NCI-H748 (cell line): ENCODE results near the gene LGR6.
"Not testable (repeated sequence)": the region's sequence is repeated elsewhere in the genome, so short reads cannot be mapped to it uniquely, and the experiment has no call there.

Experiments
- DNase-seq: peaks from one replicate; lab custom pipeline; 2025; ENCODE audit not compliant: unreplicated experiment; lab: John Stamatoyannopoulos, UW

Gene LGR6

DNA sequence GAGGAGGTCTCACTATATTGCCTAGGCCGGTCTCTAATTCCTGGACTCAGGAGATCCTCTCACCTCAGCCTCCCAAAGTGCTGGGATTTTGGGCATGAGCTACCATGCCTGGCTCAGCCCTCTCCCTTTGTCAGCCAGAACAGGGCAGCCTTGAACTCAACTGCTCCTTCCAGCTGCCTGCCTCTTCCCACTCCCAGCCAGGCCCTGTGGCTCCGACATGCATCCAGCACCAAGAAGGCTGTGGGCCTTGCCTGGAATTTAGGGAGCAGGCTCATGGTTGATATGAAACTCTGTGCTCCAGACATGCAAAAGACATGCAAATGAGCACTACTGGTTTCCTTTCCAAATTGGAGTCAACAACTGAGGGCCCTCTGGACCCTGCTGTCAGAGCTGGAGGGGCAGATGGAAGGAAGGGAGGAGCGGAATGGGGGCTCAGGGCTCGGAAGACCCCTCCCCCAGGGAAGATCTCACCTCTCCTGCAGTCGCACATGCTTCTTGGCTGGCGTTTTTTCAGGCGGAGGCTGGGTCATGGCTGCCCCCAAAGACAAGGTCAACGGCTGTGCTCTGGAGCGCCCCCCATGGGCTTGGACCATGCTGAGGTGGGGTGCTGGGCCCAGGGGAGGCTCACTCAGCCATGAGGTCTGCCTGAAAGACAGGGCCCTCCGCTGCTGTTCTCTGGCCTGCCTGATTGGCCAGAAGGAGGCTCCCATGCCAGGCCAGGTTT, 34.6 kb upstream of the LGR6 start:
- DNase-seq, result no peak

DNA sequence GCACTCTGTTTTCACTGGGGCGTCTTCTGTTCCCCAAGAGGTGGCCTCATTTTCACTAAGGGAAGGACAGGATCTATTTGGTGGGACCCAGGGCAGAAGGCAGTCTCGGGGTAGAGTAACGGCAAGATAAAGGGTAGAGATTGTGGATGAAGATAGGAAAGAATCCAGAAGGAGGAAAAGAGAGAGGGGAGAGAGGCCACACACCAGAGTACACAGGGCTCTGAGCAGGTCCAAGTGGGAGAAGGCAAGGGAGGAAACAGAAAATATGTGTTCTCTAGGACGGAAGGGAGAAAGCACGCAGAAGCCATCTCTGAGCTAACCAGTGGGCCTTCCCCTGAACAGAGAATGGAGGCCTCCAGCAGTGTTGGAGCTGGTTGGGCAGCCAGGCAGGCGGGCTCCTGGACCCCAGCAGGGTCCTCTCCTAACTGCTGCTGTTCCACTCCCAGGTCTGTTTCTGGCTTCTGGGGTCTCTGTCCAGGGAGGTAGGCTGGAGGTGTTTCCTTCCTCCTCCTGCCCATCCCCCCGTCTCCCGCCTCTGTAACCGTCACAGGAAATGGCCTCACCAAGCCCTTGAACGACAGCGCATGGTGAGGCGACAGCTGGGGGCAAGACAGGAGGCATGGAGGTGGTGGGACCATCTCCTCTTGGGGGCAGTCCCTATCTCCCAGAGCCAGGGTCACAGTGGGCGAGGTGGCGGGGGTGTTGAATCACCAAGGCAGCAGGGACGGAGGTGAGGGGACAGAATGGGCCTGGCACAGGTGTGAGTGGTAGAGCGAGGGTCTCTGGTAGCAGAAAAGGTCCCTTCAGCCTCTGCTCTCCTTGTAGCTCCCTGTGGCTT, 33.8 kb upstream of the LGR6 start:
- DNase-seq, result no peak

DNA sequence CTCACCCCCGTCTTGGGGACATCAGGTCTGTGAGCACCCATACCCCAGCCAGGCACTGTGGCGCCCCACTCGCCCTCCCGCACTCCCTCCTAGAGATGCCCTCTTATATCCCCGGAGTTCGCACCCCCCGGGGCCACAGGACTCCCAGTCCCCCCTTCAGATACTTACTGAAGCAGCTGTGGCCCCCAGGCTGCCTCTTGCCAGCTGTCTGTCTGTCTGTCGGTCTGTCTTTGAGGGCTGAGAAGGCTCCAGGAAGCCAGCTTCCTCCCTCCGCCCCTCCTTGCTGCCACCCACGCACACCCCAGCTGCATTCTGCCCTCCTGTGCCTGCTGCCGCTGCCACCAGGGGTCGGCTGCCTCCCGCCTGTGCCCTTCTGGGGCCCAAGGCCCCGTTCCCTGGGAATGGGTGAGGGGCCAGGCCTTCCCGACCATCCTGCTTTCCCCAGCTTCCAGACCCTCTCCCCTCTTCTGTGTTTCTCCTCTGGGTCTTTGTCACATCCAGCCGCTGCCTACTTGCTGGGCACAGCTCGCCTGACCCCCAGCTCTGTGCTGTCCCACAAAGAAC, 33.1 kb upstream of the LGR6 start, which contains the start of gene PTPN7:
TSS of gene PTPN7 (minus strand) at position 226 of the 564 bp plus-strand sequence. CDS start 1,200 bp downstream, outside the sequence.
- DNase-seq, result no peak

DNA sequence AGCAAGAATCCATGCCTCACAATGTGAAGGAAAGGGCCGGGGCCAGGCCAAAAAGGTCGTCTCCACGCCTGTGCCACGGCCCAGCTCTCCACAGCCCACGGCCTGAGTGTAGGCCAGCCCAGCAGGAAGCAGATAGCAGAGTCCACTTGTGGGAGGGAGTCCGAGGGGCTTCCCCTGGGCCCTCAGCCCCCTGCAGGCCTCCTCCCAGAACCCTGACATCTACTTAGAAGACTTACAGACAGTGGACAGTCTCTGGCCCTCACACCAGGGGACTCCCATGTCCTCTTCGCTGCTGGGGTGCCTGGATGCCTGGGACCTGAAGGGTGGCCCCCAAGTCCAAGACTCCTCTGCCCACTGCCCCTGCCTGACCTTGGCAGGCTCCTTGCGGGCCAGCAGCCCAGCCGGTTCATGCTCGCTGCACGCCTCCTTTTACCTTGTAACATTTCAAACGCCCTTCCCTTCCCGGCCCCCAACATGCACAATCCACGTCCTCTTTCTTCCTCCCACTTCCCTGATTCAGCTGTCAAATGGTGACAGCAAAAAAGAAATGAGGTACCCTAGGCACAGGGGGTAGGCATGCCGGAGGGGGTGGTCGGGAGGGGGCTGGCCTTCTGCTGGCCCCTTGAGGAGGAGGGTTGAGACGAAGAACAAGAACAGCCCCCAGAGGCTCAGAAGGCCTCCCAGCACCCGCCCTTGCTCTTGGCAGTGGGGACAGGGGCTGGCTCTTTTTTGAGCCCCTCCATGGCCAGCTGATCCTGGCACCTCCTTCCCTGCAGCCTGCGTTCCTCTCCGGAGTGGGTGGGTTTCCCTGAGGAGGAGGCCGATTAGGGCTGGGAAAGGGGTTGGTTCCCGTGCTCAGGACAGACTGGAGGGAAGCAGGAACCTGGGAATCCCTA, 32.2 kb upstream of the LGR6 start:
- no peak for DNase-seq

DNA sequence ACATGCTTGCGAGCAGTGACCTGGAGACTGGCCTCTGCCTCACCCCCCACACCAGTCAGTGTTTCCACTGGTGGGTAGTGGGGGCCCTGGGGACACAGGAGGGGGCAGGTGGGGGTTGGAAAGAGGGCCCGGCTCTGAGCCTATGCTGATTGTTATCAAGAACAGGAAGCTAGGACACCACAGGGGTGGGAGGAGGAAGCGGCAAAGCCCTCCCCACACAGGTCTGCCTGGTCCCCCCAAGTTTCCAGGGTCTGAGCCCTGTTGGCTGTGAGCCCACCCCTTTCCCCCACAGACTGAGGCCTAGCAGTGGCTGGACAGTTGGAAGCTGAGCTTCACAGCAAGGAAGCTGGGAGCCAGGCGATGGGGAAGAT, 31.6 kb upstream of the LGR6 start:
- DNase-seq, result no peak

GRCh38 chr1:202162418-202163280, 30.9 kb upstream of the LGR6 start:
- no peak for DNase-seq

- no peak for DNase-seq
Observed at GRCh38 chr1:202163281-202164270, 30.0 kb upstream of the LGR6 start.

- no peak for DNase-seq
Observed at GRCh38 chr1:202164271-202165037, 29.1 kb upstream of the LGR6 start.

DNA sequence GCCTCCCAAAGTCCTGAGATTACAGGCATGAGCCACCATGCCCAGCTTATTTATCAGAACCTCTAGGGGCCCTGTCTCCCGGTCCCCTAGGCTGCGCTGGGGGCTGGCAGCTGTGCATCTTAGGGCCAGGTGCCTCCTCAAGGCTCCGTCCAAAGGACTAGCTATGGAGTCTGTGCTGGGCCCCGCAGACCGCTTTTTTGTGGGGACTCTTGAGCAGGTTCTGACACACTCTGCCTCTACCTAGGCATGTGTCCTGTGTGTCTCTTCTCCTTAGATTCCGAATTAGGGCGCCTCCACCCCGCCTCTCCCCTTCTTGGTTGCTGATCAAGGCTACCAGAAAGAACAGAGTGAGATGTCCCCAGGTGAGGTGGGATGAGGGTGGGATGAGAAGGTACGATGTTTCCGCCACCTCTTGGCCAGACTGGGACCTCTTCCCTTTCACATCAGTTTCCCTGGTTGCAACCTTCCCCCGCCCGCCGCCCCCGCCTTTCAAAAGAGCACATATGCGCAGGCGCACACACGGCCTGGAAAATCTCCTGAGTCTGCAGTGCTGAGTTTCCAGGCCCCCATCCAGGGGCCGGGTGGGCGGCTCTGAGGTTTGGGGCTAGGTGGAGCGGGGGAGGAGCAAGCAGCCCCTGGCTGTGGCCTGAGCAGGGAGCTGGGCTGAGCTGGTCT, 28.2 kb upstream of the LGR6 start:
- DNase-seq, result no peak

- no peak for DNase-seq
Observed at GRCh38 chr1:202165942-202166843, 27.4 kb upstream of the LGR6 start.

DNA sequence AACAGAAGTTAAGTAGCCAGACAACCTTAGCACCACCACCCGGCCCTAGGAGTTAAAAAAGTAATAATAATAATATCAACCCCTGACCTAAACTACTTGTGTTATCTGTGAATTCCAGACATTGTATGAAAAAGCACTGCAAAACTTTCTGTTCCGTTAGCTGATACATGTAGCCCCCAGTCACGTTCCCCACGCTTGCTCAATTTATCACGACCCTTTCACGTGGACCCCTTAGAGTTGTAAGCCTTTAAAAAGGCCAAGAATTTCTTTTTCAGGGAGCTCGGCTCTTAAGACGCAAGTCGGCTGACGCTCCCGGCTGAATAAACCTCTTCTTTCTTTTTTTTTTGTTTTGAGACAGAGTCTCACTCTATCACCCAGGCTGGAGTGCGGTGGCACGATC, 26.5 kb upstream of the LGR6 start:
- not testable (repeated sequence) for DNase-seq

DNA sequence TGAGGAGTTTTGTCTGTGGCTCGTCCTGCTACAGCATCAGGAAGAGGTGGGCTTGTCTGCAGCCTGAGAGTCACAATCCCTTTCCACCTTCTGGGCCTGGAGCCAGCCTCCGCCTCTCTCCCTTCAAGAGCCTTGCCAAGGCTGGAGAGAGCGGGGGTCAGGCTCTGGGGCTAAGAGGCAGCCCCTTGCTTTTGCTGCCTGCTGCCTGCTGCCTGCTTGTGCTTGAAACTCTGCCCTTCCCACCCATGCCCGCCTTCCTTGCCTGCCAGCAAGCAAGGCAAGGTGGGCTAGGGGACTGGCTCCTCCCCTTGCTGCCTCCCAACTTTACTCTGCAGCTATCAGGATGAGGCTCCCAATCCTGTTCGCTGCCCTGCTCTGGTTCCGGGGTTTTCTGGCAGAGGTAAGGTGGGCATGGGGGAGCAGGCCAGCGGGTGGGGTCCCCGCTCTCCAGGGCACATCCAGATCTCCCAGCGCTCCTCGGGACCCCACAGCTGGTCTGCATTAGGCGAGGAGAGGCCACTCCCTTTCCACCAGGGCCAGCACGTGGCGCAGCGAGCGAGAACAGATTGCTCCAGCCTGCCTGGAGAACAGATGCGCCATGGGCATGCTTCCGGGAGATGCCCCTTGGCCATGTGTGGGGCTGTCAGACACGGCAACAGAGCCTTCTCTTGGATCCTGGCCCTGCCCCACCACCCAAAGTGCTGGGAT, 25.7 kb upstream of the LGR6 start:
- DNase-seq, result no peak

DNA sequence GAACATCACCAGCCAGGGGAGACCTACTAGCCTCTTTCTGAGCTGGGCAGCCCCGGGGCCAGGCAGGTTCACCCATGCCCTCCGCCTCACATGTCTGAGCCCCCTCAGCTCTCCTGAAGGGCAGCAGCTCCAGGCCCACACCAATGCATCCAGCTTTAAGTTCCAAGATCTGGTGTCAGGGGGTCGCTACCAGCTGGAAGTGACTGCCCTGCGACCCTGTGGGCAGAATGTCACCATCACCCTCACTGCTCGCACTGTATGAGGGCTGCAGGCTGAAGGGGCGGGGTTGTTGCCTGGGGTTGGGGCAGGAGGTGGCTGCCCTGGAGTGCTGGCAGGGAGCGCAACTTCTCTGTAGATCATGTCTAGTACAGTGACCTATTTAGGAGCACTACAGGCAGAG, 24.7 kb upstream of the LGR6 start:
- DNase-seq, result no peak

DNA sequence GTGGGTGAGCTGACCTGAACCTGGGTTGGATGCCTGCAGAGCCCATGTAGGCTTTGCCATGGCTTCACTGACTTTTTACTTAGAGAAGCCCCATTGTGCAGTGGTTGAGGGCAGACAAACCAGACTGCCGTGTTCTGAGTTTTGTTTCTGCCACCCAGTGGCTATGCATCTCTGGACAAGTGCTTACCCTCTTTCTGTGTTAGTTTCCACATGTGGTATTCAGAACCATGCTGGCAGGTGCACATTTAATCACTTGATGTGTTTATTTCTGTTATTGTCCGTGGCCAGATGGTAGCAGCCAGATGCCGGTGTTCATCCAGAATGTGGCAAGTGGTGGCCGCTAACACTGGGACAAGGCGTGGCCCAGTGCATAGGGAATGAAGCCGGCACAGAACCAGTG, 22.9 kb upstream of the LGR6 start:
- peak; percentile 42 for DNase-seq

GRCh38 chr1:202171292-202172014, 22.1 kb upstream of the LGR6 start:
- DNase-seq, result no peak
